Measurements from ENCODE around the gene CPSF4L. TPM values are rescaled to one million over a fixed set of nuclear protein-coding genes. Genes with fewer than 3 reads are reported as not detected.

Gene CPSF4L, protein sequence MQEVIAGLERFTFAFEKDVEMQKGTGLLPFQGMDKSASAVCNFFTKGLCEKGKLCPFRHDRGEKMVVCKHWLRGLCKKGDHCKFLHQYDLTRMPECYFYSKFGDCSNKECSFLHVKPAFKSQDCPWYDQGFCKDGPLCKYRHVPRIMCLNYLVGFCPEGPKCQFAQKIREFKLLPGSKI
- total RNA-seq (2014; rRNA removed; shearing (Covaris generic)): 0.30 TPM in 1 of 2 replicates, not detected in the other

DNA sequence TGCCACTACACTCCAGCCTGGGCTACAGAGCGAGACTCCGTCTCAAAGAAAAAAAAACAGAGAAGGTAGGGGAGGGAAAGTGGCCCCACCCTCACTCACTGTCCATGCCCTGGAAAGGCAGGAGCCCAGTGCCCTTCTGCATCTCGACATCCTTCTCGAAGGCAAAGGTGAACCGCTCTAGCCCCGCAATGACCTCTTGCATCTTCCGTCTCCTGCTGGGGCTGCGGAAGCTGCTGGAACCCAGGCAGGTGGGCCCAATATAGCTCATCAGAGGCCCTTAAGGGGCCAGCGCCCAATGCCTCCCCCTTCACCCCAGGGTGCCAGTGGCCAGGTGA is at the start of gene CPSF4L:
Gene CPSF4L (minus strand): TSS at position 264 of the 335 bp plus-strand sequence. CDS start 62 bp downstream, at position 202.

Other genes starting within 250 kb of the CPSF4L start
- 19.0 and 24.0 TPM in 2 replicates for gene SLC39A11, start 169.2 kb downstream of the CPSF4L start, total RNA-seq (2014; rRNA removed; shearing (Covaris generic))
- gene SSTR2, start 96.9 kb downstream of the CPSF4L start, total RNA-seq (2014; rRNA removed; shearing (Covaris generic)): not detected in 2 replicates
- 18.6 and 21.5 TPM in 2 replicates for gene COG1, start 68.8 kb downstream of the CPSF4L start, total RNA-seq (2014; rRNA removed; shearing (Covaris generic))
- 38.9 and 43.6 TPM in 2 replicates for gene CDC42EP4, start 50.1 kb upstream of the CPSF4L start, total RNA-seq (2014; rRNA removed; shearing (Covaris generic))